ENCODE results near the gene GRID2IP. TPM values are rescaled to one million over a fixed set of nuclear protein-coding genes. Genes with fewer than 3 reads are reported as not detected.
"Not testable (repeated sequence)": the region's sequence is repeated elsewhere in the genome, so short reads cannot be mapped to it uniquely, and the experiment has no call there.

GRID2IP gene
- total RNA-seq, 1 donor from 2014 or later = not detected

- peaks cover 16% of the 10 kb centered on the region for H3K9me3 Mint-ChIP-seq
- peaks cover 17% of the 10 kb centered on the region for H3K36me3 ChIP-seq
- no peak overlapping the region for H3K4me3 ChIP-seq
- no peaks in the 10 kb centered on the region for H3K4me1 Mint-ChIP-seq
- H3K27me3 ChIP-seq = no peaks in the 10 kb centered on the region
- no peaks in the 10 kb centered on the region for H3K9me3 ChIP-seq (ENCODE audit: low read depth)
- no peaks in the 10 kb centered on the region for H3K4me1 ChIP-seq
- no peak overlapping the region for H3K9ac ChIP-seq
- no peaks in the 10 kb centered on the region for H4K20me1 ChIP-seq (ENCODE audit: low read depth)
- H3K79me2 ChIP-seq (ENCODE audit: low read depth) = no peaks in the 10 kb centered on the region
- H3K27me3 Mint-ChIP-seq (ENCODE audit: insufficient read depth, low read depth) = no peaks in the 10 kb centered on the region
- TF ChIP-seq EZH2 (IDR thresholded peaks at IDR 0.05) (no peak), EZH2phosphoT487 (IDR thresholded peaks at IDR 0.05) (no peak), CTCF (IDR thresholded peaks at IDR 0.05) (no peak)
- H2AFZ ChIP-seq (replicated peaks) = no peak overlapping the region
- H3K4me2 ChIP-seq = no peak overlapping the region
- H3K4me3 Mint-ChIP-seq = no peak overlapping the region
- H3K27ac Mint-ChIP-seq = no peak overlapping the region
- H3K36me3 Mint-ChIP-seq = peaks cover 23% of the 10 kb centered on the region
- no peak for DNase-seq (ENCODE audit: low spot score)
- no peaks in the 10 kb centered on the region for H3F3A ChIP-seq (ENCODE audit: low read depth)
- H3K27ac ChIP-seq = no peak overlapping the region
Observed at GRCh38 chr7:6461946-6462550, 89.2 kb downstream of the GRID2IP start.

GRCh38 chr7:6460990-6461584 is 90.2 kb downstream of the GRID2IP start:
- Mint-ChIP-seq H3K4me1 (no peaks in the 10 kb centered on the region), H3K36me3 (peaks cover 13% of the 10 kb centered on the region), H3K27ac (no peak overlapping the region), H3K4me3 (no peak overlapping the region), H3K9me3 (peaks cover 7% of the 10 kb centered on the region), H3K27me3 (ENCODE audit: insufficient read depth, low read depth) (no peaks in the 10 kb centered on the region)
- no peaks in the 10 kb centered on the region for H3F3A ChIP-seq (ENCODE audit: low read depth)
- DNase-seq (ENCODE audit: low spot score) = no peak
- H2AFZ ChIP-seq (replicated peaks) = no peak overlapping the region
- H4K20me1 ChIP-seq (ENCODE audit: low read depth) = no peaks in the 10 kb centered on the region
- no peak for TF ChIP-seq EZH2 (IDR thresholded peaks at IDR 0.05)
- TF ChIP-seq EZH2phosphoT487 (IDR thresholded peaks at IDR 0.05) = no peak
- TF ChIP-seq CTCF (IDR thresholded peaks at IDR 0.05) = no peak
- H3K79me2 ChIP-seq (ENCODE audit: low read depth) = no peaks in the 10 kb centered on the region
- no peak overlapping the region for H3K27ac ChIP-seq
- no peaks in the 10 kb centered on the region for H3K9me3 ChIP-seq (ENCODE audit: low read depth)
- peaks cover 8% of the 10 kb centered on the region for H3K36me3 ChIP-seq
- H3K27me3 ChIP-seq = no peaks in the 10 kb centered on the region
- H3K4me3 ChIP-seq = no peak overlapping the region
- no peak overlapping the region for H3K9ac ChIP-seq
- no peaks in the 10 kb centered on the region for H3K4me1 ChIP-seq
- no peak overlapping the region for H3K4me2 ChIP-seq

- no peaks in the 10 kb centered on the region for H3K27me3 ChIP-seq
- H3K4me1 ChIP-seq = no peaks in the 10 kb centered on the region
- H3K36me3 ChIP-seq = no peaks in the 10 kb centered on the region
- Mint-ChIP-seq H3K4me3 (no peak overlapping the region), H3K27me3 (ENCODE audit: insufficient read depth, low read depth) (no peaks in the 10 kb centered on the region), H3K27ac (no peak overlapping the region), H3K4me1 (no peaks in the 10 kb centered on the region), H3K9me3 (no peaks in the 10 kb centered on the region), H3K36me3 (peaks cover 6% of the 10 kb centered on the region)
- no peaks in the 10 kb centered on the region for H3K9me3 ChIP-seq (ENCODE audit: low read depth)
- H3K27ac ChIP-seq = no peak overlapping the region
- no peaks in the 10 kb centered on the region for H3F3A ChIP-seq (ENCODE audit: low read depth)
- no peak for DNase-seq (ENCODE audit: low spot score)
- no peak overlapping the region for H3K9ac ChIP-seq
- H3K79me2 ChIP-seq (ENCODE audit: low read depth) = no peaks in the 10 kb centered on the region
- H2AFZ ChIP-seq (replicated peaks) = no peak overlapping the region
- no peak for TF ChIP-seq EZH2 (IDR thresholded peaks at IDR 0.05)
- TF ChIP-seq CTCF (IDR thresholded peaks at IDR 0.05) = no peak
- TF ChIP-seq EZH2phosphoT487 (IDR thresholded peaks at IDR 0.05) = no peak
- H3K4me3 ChIP-seq = no peak overlapping the region
- H4K20me1 ChIP-seq (ENCODE audit: low read depth) = no peaks in the 10 kb centered on the region
- H3K4me2 ChIP-seq = no peak overlapping the region
Observed at GRCh38 chr7:6460303-6460702, 91.0 kb downstream of the GRID2IP start.

GRCh38 chr7:6458676-6459075 is 92.6 kb downstream of the GRID2IP start:
- H3F3A ChIP-seq (ENCODE audit: low read depth); H3K79me2 ChIP-seq (ENCODE audit: low read depth); DNase-seq (ENCODE audit: low spot score); H3K27me3 Mint-ChIP-seq (ENCODE audit: insufficient read depth, low read depth); H3K27me3 ChIP-seq; H3K27ac Mint-ChIP-seq; H3K4me3 Mint-ChIP-seq; H3K9ac ChIP-seq; H3K4me1 ChIP-seq; H3K4me3 ChIP-seq; H3K27ac ChIP-seq; H3K4me1 Mint-ChIP-seq; H2AFZ ChIP-seq (replicated peaks); H4K20me1 ChIP-seq (ENCODE audit: low read depth); H3K36me3 ChIP-seq; H3K36me3 Mint-ChIP-seq; H3K4me2 ChIP-seq; H3K9me3 ChIP-seq (ENCODE audit: low read depth); H3K9me3 Mint-ChIP-seq: not testable (repeated sequence)
